CD4-positive, alpha-beta T cell (primary cell): ENCODE measurements around the gene BHLHE23. TPM values are rescaled to one million over a fixed set of nuclear protein-coding genes. Genes with fewer than 3 reads are reported as not detected.

ENCODE experiments used
- ATAC-seq: fragments of 200-7000 bp; cut with Tn5 transposase; one replicate; pipeline ENCODE4 v1.10.0; 2022; ENCODE audit warnings: mild to moderate bottlenecking; ENCODE audit not compliant: poor library complexity
- CTCF ChIA-PET: fragments of 350-600 bp; sonication (Branson Sonifier 250); formaldehyde crosslinking; loops from one replicate; lab custom pipeline; 2021; ENCODE audit warnings: antibody characterized with exemption, inconsistent platforms; lab: Charles Lee
- POLR2A ChIA-PET: fragments of 350-600 bp; sonication (Branson Sonifier 250); formaldehyde crosslinking; loops from one replicate; lab custom pipeline; 2021; ENCODE audit warnings: antibody characterized with exemption, inconsistent platforms; lab: Charles Lee
- DNase-seq, 14 experiments: peaks; one replicate each; pipeline ENCODE4 v3.0.0-alpha.2; 2013 to 2020; ENCODE audit warnings: mixed read lengths in 2 of 14
- H3K27ac ChIP-seq, 2 donors: one replicate each; pipeline versions ENCODE4 v1.5.1 to v1.7.0; 2013; ENCODE audit warnings: low read length in 2 of 2, low read depth in 1 of 2, mild to moderate bottlenecking in 1 of 2
- H3K27me3 ChIP-seq, 2 experiments: 1 replicate in 1 of 2; 2 replicates in 1 of 2; pipeline versions ENCODE4 v1.6.1 to v1.7.0; 2013; ENCODE audit warnings: low read length in 2 of 2, control low read depth in 1 of 2, mild to moderate bottlenecking in 1 of 2, moderate library complexity in 1 of 2; ENCODE audit not compliant: insufficient read depth in 2 of 2, control insufficient read depth in 1 of 2
- H3K36me3 ChIP-seq: one replicate; pipeline ENCODE4 v1.6.1; 2013; ENCODE audit warnings: low read length, control low read depth; ENCODE audit not compliant: insufficient read depth
- H3K4me1 ChIP-seq: one replicate; pipeline ENCODE4 v1.6.1; 2013; ENCODE audit warnings: low read length, control low read depth; ENCODE audit not compliant: insufficient read depth
- H3K4me3 ChIP-seq: one replicate; pipeline ENCODE4 v1.5.1; 2013; ENCODE audit warnings: mild to moderate bottlenecking, low read length, moderate library complexity
- H3K9me3 ChIP-seq, 2 experiments: 1 replicate in 1 of 2; 2 replicates in 1 of 2; pipeline versions ENCODE4 v1.6.1 to v1.7.0; 2013; ENCODE audit warnings: low read length in 2 of 2, mild to moderate bottlenecking in 2 of 2, control low read depth in 1 of 2, moderate library complexity in 1 of 2; ENCODE audit not compliant: control insufficient read depth in 1 of 2, insufficient read depth in 1 of 2
- H3K27ac Mint-ChIP-seq: one replicate; pipeline ENCODE4 v1.8.0; 2020; ENCODE audit warnings: mixed read lengths
- H3K27me3 Mint-ChIP-seq: one replicate; pipeline ENCODE4 v1.8.0; 2021; ENCODE audit warnings: mixed read lengths
- H3K36me3 Mint-ChIP-seq: one replicate; pipeline ENCODE4 v1.8.0; 2021; ENCODE audit warnings: low read depth, mixed read lengths
- H3K4me1 Mint-ChIP-seq: one replicate; pipeline ENCODE4 v1.8.0; 2021; ENCODE audit warnings: low read depth, mixed read lengths
- H3K4me3 Mint-ChIP-seq: one replicate; pipeline ENCODE4 v1.8.0; 2020; ENCODE audit warnings: mild to moderate bottlenecking, mixed read lengths
- H3K9me3 Mint-ChIP-seq: one replicate; pipeline ENCODE4 v1.8.0; 2020; ENCODE audit warnings: mixed read lengths
- intact Hi-C, 2 experiments: fragments of 100-400 bp; cut with DNase I in 1 of 2; cut with micrococcal nuclease in 1 of 2; formaldehyde crosslinking; loops; one replicate each; pipeline versions ENCODE4 v1.15.1 to v1.9.0; 2023 to 2025; cut with DNase I, micrococcal nuclease
- total RNA-seq, 174 experiments: library from RNA in 2 of 174; stranded (reverse) in 2 of 174; gene quantifications; one replicate each; pipeline ENCODE4 v1.2.3 and lab custom pipeline; 2021 to 2026
- TF ChIP-seq, protein P1 (sequence below): fragments of 200-600 bp; IDR thresholded peaks from one replicate; pipeline ENCODE4 v1.8.0; 2022; ENCODE audit warnings: antibody characterized with exemption, mild to moderate bottlenecking

BHLHE23 gene
- total RNA-seq, 2 experiments from 2014 or later: not detected

DNA sequence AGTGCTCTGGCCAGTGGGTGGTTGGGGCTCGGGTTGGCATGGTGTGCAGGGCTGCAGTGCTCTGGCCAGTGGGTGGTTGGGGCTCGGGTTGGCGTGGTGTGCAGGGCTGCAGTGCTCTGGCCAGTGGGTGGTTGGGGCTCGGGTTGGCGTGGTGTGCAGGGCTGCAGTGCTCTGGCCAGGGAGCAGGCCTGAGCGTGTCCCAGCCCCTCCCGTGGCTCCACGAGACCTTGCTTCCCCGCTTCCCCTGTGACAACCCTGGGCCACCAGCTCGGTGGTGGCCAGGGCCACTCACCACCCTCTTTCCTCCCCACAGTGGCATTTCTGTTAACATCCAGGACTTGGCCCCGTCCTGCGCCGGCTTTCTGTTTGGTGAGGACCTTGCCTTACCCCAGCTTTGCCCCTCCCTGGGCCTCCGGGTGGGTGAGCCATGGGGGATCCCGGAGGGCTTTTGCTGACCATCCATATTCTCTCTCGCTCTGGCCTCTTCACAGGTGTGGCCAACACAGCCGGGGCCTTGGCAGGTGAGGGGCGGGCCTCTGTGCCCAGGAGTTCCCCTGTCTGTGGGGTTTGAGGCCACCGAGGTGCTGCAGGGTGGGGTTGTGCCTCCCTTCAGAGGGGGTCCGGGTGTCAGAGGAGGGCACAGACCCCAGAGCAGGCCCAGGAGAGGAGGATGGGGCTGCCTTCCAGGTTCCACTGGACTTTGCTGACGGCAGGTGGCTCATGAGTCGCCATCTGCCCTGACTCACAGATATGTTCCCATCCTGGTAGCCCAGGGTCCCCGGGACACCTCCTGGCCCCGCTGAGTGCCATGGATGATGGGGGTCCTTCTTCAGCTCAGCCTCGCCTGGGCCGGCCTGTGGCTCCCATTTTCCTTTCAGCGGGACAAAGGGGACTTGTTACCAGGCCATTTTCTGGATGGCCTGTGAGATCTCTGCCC, 40.3 kb downstream of the BHLHE23 start:
- Mint-ChIP-seq H3K4me1 (peaks cover 2% of the 10 kb centered on the region), H3K9me3 (no peaks in the 10 kb centered on the region), H3K36me3 (no peaks in the 10 kb centered on the region), H3K27ac (no peak overlapping the region), H3K27me3 (peaks cover 4% of the 10 kb centered on the region), H3K4me3 (no peak overlapping the region)
- ChIA-PET POLR2A (no interaction called here), CTCF (no interaction called here)
- TF ChIP-seq, protein P1, sequence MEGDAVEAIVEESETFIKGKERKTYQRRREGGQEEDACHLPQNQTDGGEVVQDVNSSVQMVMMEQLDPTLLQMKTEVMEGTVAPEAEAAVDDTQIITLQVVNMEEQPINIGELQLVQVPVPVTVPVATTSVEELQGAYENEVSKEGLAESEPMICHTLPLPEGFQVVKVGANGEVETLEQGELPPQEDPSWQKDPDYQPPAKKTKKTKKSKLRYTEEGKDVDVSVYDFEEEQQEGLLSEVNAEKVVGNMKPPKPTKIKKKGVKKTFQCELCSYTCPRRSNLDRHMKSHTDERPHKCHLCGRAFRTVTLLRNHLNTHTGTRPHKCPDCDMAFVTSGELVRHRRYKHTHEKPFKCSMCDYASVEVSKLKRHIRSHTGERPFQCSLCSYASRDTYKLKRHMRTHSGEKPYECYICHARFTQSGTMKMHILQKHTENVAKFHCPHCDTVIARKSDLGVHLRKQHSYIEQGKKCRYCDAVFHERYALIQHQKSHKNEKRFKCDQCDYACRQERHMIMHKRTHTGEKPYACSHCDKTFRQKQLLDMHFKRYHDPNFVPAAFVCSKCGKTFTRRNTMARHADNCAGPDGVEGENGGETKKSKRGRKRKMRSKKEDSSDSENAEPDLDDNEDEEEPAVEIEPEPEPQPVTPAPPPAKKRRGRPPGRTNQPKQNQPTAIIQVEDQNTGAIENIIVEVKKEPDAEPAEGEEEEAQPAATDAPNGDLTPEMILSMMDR: no peak
- H3K4me3 ChIP-seq: no peak overlapping the region
- peaks cover 0 to 3% of the 10 kb centered on the region in 2 experiments for H3K9me3 ChIP-seq
- intact Hi-C loops: no loop called here
- H3K27ac ChIP-seq: no peak overlapping the region
- H3K36me3 ChIP-seq: no peaks in the 10 kb centered on the region
- no peaks in the 10 kb centered on the region for H3K4me1 ChIP-seq
- DNase-seq (no peak), ATAC-seq (no peak)
- H3K27me3 ChIP-seq: peaks cover 0 to 2% of the 10 kb centered on the region in 2 experiments

- H3K4me3 Mint-ChIP-seq: no peak overlapping the region
- ChIA-PET POLR2A (interaction anchor here (2.6 kb wide), 1 partner anchor 11 kb away, joined by 6 read pairs; no protein-coding TSS in a partner anchor), CTCF (no interaction called here)
These were observed 41.4 kb downstream of the BHLHE23 start for GRCh38 chr20:62965363-62965771.

DNA sequence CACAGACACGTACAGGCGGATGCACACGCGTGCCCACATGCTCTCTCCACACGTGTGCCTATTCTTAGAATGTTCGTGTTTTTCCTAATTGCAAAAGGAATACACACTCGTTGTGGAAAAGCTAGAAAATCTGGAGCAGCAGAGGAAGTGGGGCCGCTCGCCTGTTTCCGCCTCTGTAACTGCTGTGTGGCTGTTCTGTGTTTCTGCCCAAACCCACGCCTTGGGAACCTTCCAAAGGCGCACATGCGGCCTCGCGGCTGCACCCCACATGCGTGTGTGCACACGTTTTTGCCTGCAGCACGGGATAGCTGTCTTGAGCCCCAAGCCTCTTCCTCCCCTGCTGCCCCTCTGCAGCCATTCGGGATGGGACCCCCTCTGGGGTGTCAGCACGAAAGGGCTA, 42.1 kb downstream of the BHLHE23 start:
- Histone ChIP-seq H3K4me1 (no peaks in the 10 kb centered on the region), H3K27me3 (no peaks in the 10 kb centered on the region), H3K9me3 (peaks cover 0 to 3% of the 10 kb centered on the region in 2 experiments), H3K36me3 (no peaks in the 10 kb centered on the region), H3K4me3 (no peak overlapping the region), H3K27ac (no peak overlapping the region)
- Mint-ChIP-seq H3K9me3 (no peaks in the 10 kb centered on the region), H3K27ac (no peak overlapping the region), H3K27me3 (no peaks in the 10 kb centered on the region), H3K36me3 (no peaks in the 10 kb centered on the region), H3K4me3 (no peak overlapping the region), H3K4me1 (no peaks in the 10 kb centered on the region)
- intact Hi-C loops: no loop called here
- TF ChIP-seq, protein P1: no peak
- POLR2A ChIA-PET: interaction anchor here (1.0 to 2.6 kb wide), 2 partner anchors 9 to 10 kb away, joined by 3 to 6 read pairs; no protein-coding TSS in a partner anchor
- ATAC-seq: no peak
- no peak for DNase-seq
- CTCF ChIA-PET: no interaction called here

More at GRCh38 chr20:62965363-62965771, 41.4 kb downstream of the BHLHE23 start:
- TF ChIP-seq, protein P1: no peak
- ATAC-seq (no peak), DNase-seq (no peak)
- Mint-ChIP-seq H3K36me3 (no peaks in the 10 kb centered on the region), H3K9me3 (no peaks in the 10 kb centered on the region), H3K27ac (no peak overlapping the region), H3K27me3 (no peaks in the 10 kb centered on the region), H3K4me1 (no peaks in the 10 kb centered on the region)
- no peaks in the 10 kb centered on the region for H3K36me3 ChIP-seq
- intact Hi-C loops: no loop called here
- no peaks in the 10 kb centered on the region for H3K4me1 ChIP-seq
- no peak overlapping the region for H3K4me3 ChIP-seq
- H3K27ac ChIP-seq: no peak overlapping the region
- H3K27me3 ChIP-seq: no peaks in the 10 kb centered on the region
- H3K9me3 ChIP-seq: peaks cover 0 to 3% of the 10 kb centered on the region in 2 experiments
